GM19438 (cell line): Measurements from ENCODE around the gene FSTL3.
"Not testable (repeated sequence)": the region's sequence is repeated elsewhere in the genome, so short reads cannot be mapped to it uniquely, and the experiment has no call there.

Source experiments
- ATAC-seq: cut with Tn5 transposase; IDR thresholded peaks from one replicate; pipeline ENCODE4 v1.9.1; 2021; ENCODE audit warnings: low read depth; ENCODE audit not compliant: unreplicated experiment

FSTL3 gene

GRCh38 chr19:676339-677105, at the start of gene FSTL3:
FSTL3 (plus strand) TSS chr19:676392; CDS start chr19:676424, 32 bp downstream.
- ATAC-seq, result no peak

GRCh38 chr19:626566-626965, 49.6 kb upstream of the FSTL3 start:
- not testable (repeated sequence) for ATAC-seq

GRCh38 chr19:628168-628567, 48.0 kb upstream of the FSTL3 start:
- no peak for ATAC-seq

- not testable (repeated sequence) for ATAC-seq
Measured at GRCh38 chr19:629515-629914, 46.7 kb upstream of the FSTL3 start.

GRCh38 chr19:629961-630714, 46.1 kb upstream of the FSTL3 start:
- no peak for ATAC-seq

GRCh38 chr19:632579-633067, 43.6 kb upstream of the FSTL3 start:
- ATAC-seq, result peak; percentile 8

- peak; percentile 61 for ATAC-seq
Measured at GRCh38 chr19:633068-633785, 43.0 kb upstream of the FSTL3 start, which contains the start of gene POLRMT. POLRMT (minus strand) TSS chr19:633537; CDS start chr19:633512, 25 bp downstream.

GRCh38 chr19:633786-634639, 42.2 kb upstream of the FSTL3 start:
- ATAC-seq, result no peak

- ATAC-seq, result no peak
Measured at GRCh38 chr19:634975-635652, 41.1 kb upstream of the FSTL3 start.

GRCh38 chr19:638906-639252, 37.3 kb upstream of the FSTL3 start:
- ATAC-seq, result no peak

- peak; percentile 48 for ATAC-seq
Measured at GRCh38 chr19:639253-640160, 36.7 kb upstream of the FSTL3 start, which contains the start of gene FGF22. FGF22 (plus strand) TSS chr19:639879; CDS start chr19:639926, 47 bp downstream.

GRCh38 chr19:640161-640558, 36.0 kb upstream of the FSTL3 start:
- ATAC-seq, result no peak

GRCh38 chr19:640606-641189, 35.5 kb upstream of the FSTL3 start:
- ATAC-seq, result no peak

GRCh38 chr19:641702-642101, 34.5 kb upstream of the FSTL3 start:
- no peak for ATAC-seq

- no peak for ATAC-seq
Measured at GRCh38 chr19:642767-643727, 33.1 kb upstream of the FSTL3 start.

- no peak for ATAC-seq
Measured at GRCh38 chr19:643736-644135, 32.5 kb upstream of the FSTL3 start.

GRCh38 chr19:644363-644762, 31.8 kb upstream of the FSTL3 start:
- ATAC-seq, result no peak
